ENCODE data around the gene NEDD8.
"Not testable (repeated sequence)": the region's sequence is repeated elsewhere in the genome, so short reads cannot be mapped to it uniquely, and the experiment has no call there.

Gene NEDD8

GRCh38 chr14:24219080-24219479 lies 13.1 kb downstream of the NEDD8 start:
- no peak for DNase-seq

GRCh38 chr14:24216876-24217275 lies 15.3 kb downstream of the NEDD8 start:
- not testable (repeated sequence) for DNase-seq

DNA sequence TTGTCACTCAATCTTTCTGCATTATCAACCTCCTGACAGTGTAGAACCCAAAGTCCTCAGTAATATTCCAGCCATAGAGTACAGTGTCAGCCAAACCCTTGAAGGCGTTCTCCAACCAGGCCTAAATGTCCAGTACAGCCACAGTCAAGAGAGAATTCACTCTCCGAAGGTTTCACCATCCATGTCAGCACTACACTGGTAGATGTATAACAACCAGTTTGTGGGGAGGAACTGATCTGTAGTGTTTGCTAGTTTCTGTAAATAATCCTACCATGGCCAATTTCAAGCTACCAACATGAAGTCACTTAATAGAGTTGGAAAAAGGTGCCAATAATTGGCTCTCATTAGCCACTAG lies 15.8 kb downstream of the NEDD8 start:
- no peak for DNase-seq

DNA sequence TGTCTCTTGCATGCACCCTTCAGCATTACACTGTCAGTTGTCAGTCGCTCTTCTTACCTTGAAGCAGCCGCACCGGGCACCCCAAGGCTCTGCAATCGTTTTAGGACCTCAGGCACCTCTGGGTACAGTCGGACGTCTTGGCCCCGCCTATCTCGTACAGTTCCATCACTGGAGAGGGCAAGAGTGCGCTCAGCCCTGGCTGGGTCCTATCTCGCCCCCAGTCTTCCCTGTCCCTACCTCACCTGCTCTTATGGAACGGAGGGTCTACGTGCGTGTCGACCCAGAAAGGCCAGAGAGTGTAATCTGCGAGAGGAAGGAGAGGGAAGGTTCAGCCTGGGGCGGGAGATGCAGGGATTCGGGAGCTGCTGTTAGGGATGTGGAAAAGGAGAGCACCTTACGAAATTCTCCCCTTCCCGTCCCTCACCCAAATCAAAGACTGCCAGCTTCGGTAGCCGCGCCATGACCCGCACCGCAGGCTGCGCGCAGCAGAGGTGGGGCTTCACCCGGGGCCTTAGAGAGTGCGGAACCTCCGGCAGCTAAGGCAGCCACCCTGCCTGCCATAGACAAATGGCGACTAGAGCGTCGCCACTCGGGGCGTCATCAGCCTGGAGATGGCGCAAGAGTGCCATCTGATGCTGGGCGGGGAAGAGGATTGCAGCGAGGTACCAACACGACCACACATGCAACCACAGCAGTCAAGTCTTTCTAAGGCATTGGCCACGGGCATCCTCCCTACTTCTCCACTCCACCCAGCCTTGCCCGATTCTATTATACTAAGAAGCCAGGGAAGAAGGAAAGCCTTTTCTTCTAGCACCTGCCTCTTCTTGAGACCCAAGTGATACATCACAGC lies 16.4 kb downstream of the NEDD8 start, which contains the start of gene MDP1:
MDP1 (minus strand) TSS at position 572 of the 850 bp plus-strand sequence; CDS start at position 461, 111 bp downstream.
- DNase-seq: peak; percentile 88

GRCh38 chr14:24213866-24214662 lies 18.1 kb downstream of the NEDD8 start:
- DNase-seq: no peak

DNA sequence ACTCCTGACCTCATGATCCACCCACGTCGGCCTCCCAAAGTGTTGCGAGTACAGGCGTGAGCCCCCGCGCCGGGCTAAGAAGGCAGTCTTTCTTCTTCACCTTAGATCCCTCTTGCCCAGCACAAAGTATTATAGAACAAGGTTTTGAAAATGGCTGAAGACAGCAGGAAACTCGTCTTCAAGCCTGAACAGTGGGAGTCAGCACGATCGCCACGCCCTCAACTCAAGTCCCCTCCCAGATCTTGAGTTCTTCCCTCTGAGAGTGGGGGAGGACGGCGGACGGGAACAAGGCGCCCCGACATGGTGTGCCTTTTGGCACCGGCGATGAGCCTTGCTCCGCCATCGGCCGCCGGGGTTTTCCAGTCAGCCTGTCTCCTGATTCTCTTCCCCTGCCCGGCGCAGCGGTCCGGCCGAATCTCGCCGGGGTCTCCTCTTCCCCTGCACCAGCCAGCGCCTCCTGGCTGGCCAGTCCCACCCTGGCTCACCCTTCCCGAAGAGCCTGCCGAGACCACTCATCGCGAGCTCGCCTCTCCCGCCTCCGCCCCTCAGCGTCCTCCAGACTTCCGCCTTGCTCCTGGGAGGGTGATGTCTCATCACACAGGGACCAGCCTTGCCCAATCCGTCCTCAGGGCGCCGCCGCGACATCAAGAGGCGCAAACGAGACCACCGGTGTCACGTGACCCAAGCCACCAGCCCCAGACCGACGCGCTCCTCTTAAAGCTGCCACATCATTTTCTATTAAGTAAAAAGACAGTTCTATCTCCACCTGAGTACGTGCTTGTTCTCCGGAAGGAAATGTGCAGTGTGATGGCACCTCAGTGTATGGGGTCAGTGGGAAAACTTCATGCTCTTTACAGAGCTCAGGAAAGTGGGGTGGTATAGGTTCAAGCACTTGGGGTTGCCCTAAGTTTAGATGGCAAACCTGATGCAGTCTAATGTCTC lies 19.0 kb downstream of the NEDD8 start, which contains the start of gene CHMP4A:
CHMP4A (minus strand) TSS at position 565 of the 942 bp plus-strand sequence; CDS start at position 516, 49 bp downstream.
- peak; percentile 95 for DNase-seq

- no peak for DNase-seq
Observed at GRCh38 chr14:24211311-24211710, 20.9 kb downstream of the NEDD8 start.

DNA sequence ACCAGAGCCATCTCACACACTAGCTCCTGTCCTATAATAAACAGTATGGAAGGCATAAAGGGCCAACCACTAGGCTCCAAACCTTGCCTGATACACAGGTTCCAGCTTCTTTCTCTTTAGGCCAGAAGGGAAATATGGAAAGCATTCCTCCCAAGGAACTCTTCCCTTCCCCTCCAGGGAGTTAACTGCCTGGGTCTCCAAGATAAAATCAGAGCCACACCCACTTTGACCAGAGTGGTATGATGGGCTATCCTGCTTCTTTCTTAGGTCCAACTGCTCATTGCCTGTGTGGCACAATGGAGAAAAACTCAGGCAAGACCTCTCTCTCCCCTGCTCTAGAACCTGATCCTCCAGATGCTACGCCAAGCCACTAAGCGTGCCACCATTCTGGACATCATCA lies 24.5 kb downstream of the NEDD8 start:
- no peak for DNase-seq

DNA sequence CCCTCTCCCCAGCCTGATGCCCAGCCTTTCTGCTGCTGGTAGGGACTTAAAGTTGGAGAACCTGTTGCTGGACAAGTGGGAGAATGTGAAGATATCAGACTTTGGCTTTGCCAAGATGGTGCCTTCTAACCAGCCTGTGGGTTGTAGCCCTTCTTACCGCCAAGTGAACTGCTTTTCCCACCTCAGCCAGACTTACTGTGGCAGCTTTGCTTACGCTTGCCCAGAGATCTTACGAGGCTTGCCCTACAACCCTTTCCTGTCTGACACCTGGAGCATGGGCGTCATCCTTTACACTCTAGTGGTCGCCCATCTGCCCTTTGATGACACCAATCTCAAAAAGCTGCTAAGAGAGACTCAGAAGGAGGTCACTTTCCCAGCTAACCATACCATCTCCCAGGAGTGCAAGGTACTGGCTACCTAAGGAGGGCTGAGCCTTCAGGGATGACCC lies 25.0 kb downstream of the NEDD8 start:
- no peak for DNase-seq

DNA sequence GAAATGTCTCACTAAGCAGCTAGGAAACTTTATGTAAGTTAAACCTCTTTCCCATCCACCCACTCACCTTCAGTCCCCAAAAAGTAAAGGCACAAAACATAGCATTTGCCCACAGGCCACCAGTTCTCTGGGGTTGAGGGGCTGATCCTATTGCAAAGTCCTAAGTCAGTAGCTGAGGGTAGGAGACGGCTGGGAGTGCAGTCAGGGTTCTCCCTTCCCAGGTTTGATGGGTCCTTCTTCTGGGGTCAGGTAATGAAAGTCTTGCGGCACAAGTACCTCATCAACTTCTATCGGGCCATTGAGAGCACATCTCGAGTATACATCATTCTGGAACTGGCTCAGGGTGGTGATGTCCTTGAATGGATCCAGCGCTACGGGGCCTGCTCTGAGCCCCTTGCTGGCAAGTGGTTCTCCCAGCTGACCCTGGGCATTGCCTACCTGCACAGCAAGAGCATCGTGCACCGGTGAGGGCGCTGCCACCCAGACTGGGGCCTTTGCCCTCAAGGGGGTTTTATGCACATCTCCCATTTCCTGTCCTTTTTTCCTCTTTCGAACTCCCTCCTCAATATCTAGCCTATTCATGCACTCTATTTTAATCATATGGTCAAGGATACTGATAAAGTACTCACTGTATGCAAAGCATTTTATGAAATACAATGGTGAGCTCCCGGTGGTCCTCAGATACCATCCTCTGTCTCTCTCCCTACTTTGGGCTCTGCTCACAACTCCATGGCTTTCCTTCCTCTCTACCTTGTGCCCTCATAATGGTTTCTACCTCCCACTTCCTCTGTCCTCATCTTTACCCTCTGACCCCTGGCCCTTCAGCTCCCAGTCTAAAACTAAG lies 25.7 kb downstream of the NEDD8 start:
- no peak for DNase-seq

GRCh38 chr14:24204163-24205146 lies 27.7 kb downstream of the NEDD8 start:
- no peak for DNase-seq

GRCh38 chr14:24203249-24203886 lies 28.8 kb downstream of the NEDD8 start:
- not testable (repeated sequence) for DNase-seq

- DNase-seq: not testable (repeated sequence)
Observed at GRCh38 chr14:24202538-24202937, 29.6 kb downstream of the NEDD8 start.

DNA sequence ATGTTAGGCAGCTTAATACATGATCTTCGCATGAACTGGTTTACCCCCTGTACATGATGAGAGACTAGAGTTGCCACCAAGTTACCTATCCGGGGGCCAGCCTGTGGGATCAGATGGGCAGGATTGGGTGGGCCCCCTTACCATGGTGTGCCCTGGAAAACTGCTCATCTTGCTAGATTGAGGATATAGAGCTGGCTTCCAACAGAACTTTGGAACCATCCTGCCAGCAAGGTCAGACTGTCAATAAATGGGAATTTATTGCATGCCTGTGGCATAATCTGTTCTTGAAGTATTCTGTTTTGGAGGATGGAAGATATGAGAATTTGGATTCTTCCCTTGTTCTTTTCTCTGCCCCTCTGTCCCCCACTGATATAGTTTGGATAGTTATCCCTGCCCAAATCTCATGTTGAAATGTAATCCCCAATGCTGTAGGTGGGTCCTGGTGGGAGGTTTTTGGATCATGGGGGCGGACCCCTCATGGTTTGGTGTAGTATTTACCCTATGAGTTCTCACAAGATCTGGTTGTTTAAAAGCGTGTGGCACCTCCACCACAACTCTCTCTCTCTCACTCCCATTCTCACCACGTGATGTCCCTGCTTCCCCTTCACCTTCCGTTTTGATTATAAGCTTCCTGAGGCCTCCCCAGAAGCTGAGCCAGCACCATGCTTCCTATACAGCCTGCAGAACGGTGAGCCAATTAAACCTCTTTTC lies 33.2 kb downstream of the NEDD8 start:
- DNase-seq: no peak

DNA sequence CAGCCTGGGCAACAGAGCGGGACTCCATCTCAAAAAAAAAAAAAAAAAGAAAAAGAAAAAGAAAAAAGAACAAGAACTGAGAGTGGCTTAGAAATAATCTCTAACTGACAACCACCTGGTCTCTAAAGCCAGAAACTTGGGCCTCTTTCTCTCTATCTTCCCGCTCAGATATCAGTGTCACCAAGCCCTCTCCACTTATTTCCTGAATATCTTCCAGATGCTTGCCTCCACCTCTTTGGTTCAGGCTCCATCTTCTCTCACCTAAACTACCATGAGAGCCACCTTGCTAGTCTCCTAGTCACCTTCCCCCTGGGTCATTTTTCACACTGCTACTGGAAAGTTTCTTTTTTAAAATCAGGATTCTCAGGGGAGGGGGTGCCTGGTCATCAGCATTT lies 35.1 kb downstream of the NEDD8 start:
- DNase-seq: no peak

- no peak for DNase-seq
Observed at GRCh38 chr14:24196071-24197055, 35.8 kb downstream of the NEDD8 start.

GRCh38 chr14:24195186-24196070 lies 36.7 kb downstream of the NEDD8 start, which contains the start of gene TM9SF1:
TM9SF1 (minus strand) TSS chr14:24195441; CDS start chr14:24195019, 422 bp downstream.
- peak; percentile 93 for DNase-seq
